Breast epithelium (tissue), 4 donors: ENCODE results near the gene ZNF74. TPM values are rescaled to one million over a fixed set of nuclear protein-coding genes. Genes with fewer than 3 reads are reported as not detected.
A peak's percentile ranks its signal among the peaks of the same experiment; 100 is the strongest.

Source experiments
- DNase-seq, 2 donors: peaks; one replicate each; pipeline ENCODE4 v3.0.0-alpha.2; 2019; ENCODE audit warnings: low spot score in 2 of 2
- H3K27ac ChIP-seq, 2 donors: fragments of 200-600 bp; sonication (generic) in 1 of 2; one replicate each; pipeline ENCODE4 v1.5.1; 2016 to 2019; ENCODE audit warnings: mild to moderate bottlenecking in 1 of 2
- H3K27me3 ChIP-seq, 2 donors: fragments of 200-600 bp; sonication (generic) in 1 of 2; one replicate each; pipeline versions ENCODE4 v1.5.1 to v1.6.0; 2017 to 2019; ENCODE audit warnings: control low read depth in 1 of 2, mild to moderate bottlenecking in 1 of 2
- H3K36me3 ChIP-seq: fragments of 200-600 bp; one replicate; pipeline ENCODE4 v1.5.1; 2019
- H3K4me1 ChIP-seq, 2 donors: fragments of 200-600 bp; sonication (generic); one replicate each; pipeline ENCODE4 v1.5.1; 2016 to 2019; ENCODE audit warnings: control low read depth in 1 of 2
- H3K4me3 ChIP-seq, 3 donors: fragments of 200-600 bp; sonication (generic); 1 replicate in 2 of 3; 2 replicates in 1 of 3; pipeline ENCODE4 v1.5.1; 2016 to 2019; ENCODE audit warnings: mild to moderate bottlenecking in 3 of 3, moderate library complexity in 2 of 3
- H3K9me3 ChIP-seq, 2 donors: fragments of 200-600 bp; sonication (generic) in 1 of 2; one replicate each; pipeline ENCODE4 v1.5.1; 2016 to 2019; ENCODE audit warnings: control low read depth in 1 of 2
- POLR2A ChIP-seq: fragments of 450-650 bp; IDR thresholded peaks from one replicate; pipeline ENCODE4 v1.6.1; 2016; ENCODE audit warnings: antibody characterized with exemption, mild to moderate bottlenecking, moderate library complexity
- POLR2AphosphoS5 ChIP-seq, 3 donors: sonication (generic); formaldehyde crosslinking; IDR thresholded peaks; one replicate each; pipeline ENCODE4 v1.6.1; 2017; ENCODE audit warnings: antibody characterized with exemption in 3 of 3
- intact Hi-C: fragments of 100-400 bp; cut with DNase I; formaldehyde crosslinking; loops from one replicate; pipeline ENCODE4 v1.15.1; 2023; ENCODE audit warnings: low total_unique reads
- total RNA-seq, 3 donors: library from RNA; depleted of rRNA; stranded (reverse); fragments of >200 nt; gene quantifications; one replicate each; pipeline ENCODE4 v1.1.0, GENCODE V29; 2016
- TF ChIP-seq, protein P1 (sequence below), 3 donors: fragments of 450-650 bp; IDR thresholded peaks; one replicate each; pipeline ENCODE4 v1.5.1; 2016 to 2017; ENCODE audit warnings: antibody characterized with exemption in 3 of 3, mild to moderate bottlenecking in 3 of 3, moderate library complexity in 3 of 3

ZNF74 gene
- total RNA-seq, 3 donors from 2014 or later = 4.8 to 11.5 (median 10.0) TPM

- H3K4me3 ChIP-seq = no peak overlapping the region
- DNase-seq = no peak
- H3K27me3 ChIP-seq = no peaks in the 10 kb centered on the region
- no peaks in the 10 kb centered on the region for H3K9me3 ChIP-seq
- intact Hi-C loops = no loop called here
- no peaks in the 10 kb centered on the region for H3K36me3 ChIP-seq
- peaks cover 6 to 14% of the 10 kb centered on the region in 2 donors for H3K4me1 ChIP-seq
- peak overlapping the region; percentile 63 to 74 for H3K27ac ChIP-seq
- no peak for TF ChIP-seq POLR2AphosphoS5 (IDR thresholded peaks at IDR 0.05)
- no peak for TF ChIP-seq POLR2A
- TF ChIP-seq, protein P1, sequence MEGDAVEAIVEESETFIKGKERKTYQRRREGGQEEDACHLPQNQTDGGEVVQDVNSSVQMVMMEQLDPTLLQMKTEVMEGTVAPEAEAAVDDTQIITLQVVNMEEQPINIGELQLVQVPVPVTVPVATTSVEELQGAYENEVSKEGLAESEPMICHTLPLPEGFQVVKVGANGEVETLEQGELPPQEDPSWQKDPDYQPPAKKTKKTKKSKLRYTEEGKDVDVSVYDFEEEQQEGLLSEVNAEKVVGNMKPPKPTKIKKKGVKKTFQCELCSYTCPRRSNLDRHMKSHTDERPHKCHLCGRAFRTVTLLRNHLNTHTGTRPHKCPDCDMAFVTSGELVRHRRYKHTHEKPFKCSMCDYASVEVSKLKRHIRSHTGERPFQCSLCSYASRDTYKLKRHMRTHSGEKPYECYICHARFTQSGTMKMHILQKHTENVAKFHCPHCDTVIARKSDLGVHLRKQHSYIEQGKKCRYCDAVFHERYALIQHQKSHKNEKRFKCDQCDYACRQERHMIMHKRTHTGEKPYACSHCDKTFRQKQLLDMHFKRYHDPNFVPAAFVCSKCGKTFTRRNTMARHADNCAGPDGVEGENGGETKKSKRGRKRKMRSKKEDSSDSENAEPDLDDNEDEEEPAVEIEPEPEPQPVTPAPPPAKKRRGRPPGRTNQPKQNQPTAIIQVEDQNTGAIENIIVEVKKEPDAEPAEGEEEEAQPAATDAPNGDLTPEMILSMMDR (IDR thresholded peaks at IDR 0.05) = no peak
Observed at GRCh38 chr22:20422271-20423007, 28.5 kb downstream of the ZNF74 start.

DNA sequence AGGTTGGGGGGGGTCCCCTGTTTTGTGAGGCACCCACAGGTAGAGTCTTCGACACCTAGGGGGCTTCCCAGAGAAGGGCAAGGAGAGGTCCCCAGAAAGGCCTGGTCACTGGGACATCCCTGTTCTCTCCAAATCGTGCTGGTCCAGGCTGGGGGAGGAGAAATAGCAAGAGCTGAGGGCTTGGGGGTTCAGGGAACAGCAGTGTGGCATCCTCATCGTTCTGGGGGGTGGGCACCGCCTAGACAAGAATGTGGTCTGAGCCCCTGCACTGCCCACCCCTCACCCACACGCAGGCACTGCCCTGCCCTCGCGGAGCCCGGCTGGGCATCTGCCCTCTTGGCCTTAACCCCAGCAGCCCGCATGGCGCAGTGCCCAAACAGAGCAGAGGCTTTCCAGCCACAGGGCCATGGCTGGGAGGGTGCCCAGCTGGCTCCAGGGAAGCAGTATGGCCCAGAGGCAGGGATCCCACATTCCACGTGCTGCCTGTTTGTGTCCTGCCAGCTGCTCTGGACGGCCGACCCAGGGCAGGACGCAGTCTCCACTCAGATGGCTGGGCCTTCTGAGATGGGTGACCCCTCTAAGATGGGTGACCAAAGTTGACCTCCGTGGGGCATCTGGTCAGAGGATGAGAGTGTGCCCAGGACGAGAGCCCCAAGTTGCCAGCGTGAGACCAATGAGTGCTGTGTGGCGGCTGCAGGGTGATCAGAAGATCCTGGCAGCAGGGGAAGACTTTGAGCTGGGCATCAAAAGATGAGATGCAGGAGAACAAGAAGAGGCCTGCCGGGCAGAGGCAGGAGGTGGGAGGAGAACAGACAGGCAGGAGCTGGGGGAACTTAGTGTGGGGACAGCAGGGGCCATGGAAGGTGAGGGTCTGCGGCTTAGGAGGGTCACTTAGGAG is 29.3 kb downstream of the ZNF74 start:
- H3K4me1 ChIP-seq = peaks cover 6 to 13% of the 10 kb centered on the region in 2 donors
- TF ChIP-seq POLR2A (no peak), POLR2AphosphoS5 (IDR thresholded peaks at IDR 0.05) (no peak)
- TF ChIP-seq, protein P1 (IDR thresholded peaks at IDR 0.05) = no peak
- no peaks in the 10 kb centered on the region for H3K27me3 ChIP-seq
- no peaks in the 10 kb centered on the region for H3K9me3 ChIP-seq
- no peak overlapping the region for H3K4me3 ChIP-seq
- no peak for DNase-seq
- no peaks in the 10 kb centered on the region for H3K36me3 ChIP-seq
- H3K27ac ChIP-seq = peak overlapping the region; percentile 63 to 74
- intact Hi-C loops = no loop called here

DNA sequence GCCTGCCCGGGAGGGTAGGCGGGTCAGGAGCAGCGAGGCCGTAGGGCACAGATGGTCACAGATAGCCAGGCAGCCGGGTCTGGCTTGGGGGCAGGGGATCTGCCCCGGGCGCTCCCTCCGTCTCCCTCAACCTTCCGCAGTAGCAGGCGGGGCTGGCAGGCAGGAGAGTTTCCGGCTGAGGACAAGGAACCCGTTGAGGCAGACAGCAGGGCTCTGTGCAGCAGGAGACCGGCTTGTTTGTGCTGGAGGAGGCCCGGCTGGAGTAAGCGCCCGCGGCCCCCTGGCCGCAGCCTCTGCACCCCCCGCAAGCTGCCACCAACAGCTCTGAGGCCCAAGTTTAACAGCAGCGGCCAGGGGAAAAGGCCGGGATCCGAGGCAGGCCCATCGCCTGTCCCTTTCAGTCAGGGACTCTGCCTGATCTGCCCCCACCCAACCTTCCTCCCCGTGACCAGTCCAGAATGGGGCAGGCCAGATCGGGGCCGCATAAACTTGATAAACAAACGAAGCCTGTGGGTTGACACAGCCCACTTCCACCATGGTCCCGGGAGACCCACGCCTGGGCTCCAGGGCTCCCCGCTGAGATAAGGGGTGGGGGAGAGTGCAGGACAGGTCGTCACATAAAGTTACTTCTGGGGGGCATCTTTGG is 30.1 kb downstream of the ZNF74 start:
- Histone ChIP-seq H3K4me1 (peaks cover 4 to 11% of the 10 kb centered on the region in 2 donors), H3K4me3 (no peak overlapping the region), H3K27ac (peak overlapping the region; percentile 63 to 74), H3K27me3 (no peaks in the 10 kb centered on the region), H3K9me3 (no peaks in the 10 kb centered on the region), H3K36me3 (no peaks in the 10 kb centered on the region)
- TF ChIP-seq POLR2A = no peak
- no peak for TF ChIP-seq POLR2AphosphoS5 (IDR thresholded peaks at IDR 0.05)
- TF ChIP-seq, protein P1 (IDR thresholded peaks at IDR 0.05) = no peak
- peak in 1 of 2 donors; percentile 30 for DNase-seq
- intact Hi-C loops = no loop called here

DNA sequence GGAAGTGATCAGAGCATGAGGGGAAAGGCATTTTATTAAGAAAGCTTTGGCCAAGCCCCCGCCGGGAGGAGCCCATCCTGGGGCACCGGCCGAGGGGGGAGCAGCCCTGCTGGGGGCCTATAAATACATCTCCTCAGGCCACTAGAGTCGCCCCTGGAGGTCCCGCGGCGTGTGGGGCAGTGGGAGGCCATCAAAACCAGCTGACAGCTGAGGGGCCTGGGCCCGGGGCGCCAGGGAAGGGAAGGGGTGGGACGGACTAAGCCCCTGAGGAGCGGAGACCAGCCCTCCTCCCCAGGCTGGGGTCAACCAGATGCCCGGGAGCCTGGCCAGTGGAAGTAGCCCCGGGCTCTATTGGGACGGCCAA is 30.6 kb downstream of the ZNF74 start:
- peak overlapping the region; percentile 63 to 74 for H3K27ac ChIP-seq
- H3K9me3 ChIP-seq = no peaks in the 10 kb centered on the region
- H3K36me3 ChIP-seq = no peaks in the 10 kb centered on the region
- H3K4me1 ChIP-seq = peaks cover 4 to 11% of the 10 kb centered on the region in 2 donors
- intact Hi-C loops = no loop called here
- TF ChIP-seq POLR2A (no peak), POLR2AphosphoS5 (IDR thresholded peaks at IDR 0.05) (no peak)
- TF ChIP-seq, protein P1 (IDR thresholded peaks at IDR 0.05) = no peak
- no peak overlapping the region for H3K4me3 ChIP-seq
- H3K27me3 ChIP-seq = peaks cover 0 to under 1% of the 10 kb centered on the region in 2 donors
- no peak for DNase-seq
